Ovary (tissue), 9 donors: ENCODE data around the gene HEBP1. TPM values are rescaled to one million over a fixed set of nuclear protein-coding genes. Genes with fewer than 3 reads are reported as not detected.

ENCODE experiments used
- DNase-seq, 5 donors: peaks; one replicate each; pipeline ENCODE4 v3.0.0-alpha.2; 2019 to 2020
- H3K27ac ChIP-seq, 2 donors: fragments of 200-600 bp; one replicate each; pipeline versions ENCODE4 v1.5.1 to v1.8.0; 2019 to 2022
- H3K27me3 ChIP-seq: fragments of 200-600 bp; one replicate; pipeline ENCODE4 v1.8.0; 2022
- H3K36me3 ChIP-seq: fragments of 200-600 bp; sonication (generic); one replicate; pipeline ENCODE4 v1.5.1; 2019
- H3K4me1 ChIP-seq: one replicate; pipeline ENCODE4 v1.8.1; 2013; ENCODE audit warnings: mild to moderate bottlenecking, moderate library complexity; ENCODE audit not compliant: insufficient read depth
- H3K4me3 ChIP-seq: fragments of 200-600 bp; sonication (generic); one replicate; pipeline ENCODE4 v1.5.1; 2017
- H3K9me3 ChIP-seq, 2 donors: fragments of 200-600 bp in 1 of 2; sonication (generic) in 1 of 2; one replicate each; pipeline versions ENCODE4 v1.5.1 to v1.8.1; 2013 to 2019; ENCODE audit warnings: mild to moderate bottlenecking in 1 of 2, moderate library complexity in 1 of 2
- CTCF ChIP-seq, 3 donors: fragments of 450-650 bp in 2 of 3; fragments of 200-600 bp in 1 of 3; IDR thresholded peaks; one replicate each; pipeline versions ENCODE4 v1.5.1 to v1.8.0; 2016 to 2022; ENCODE audit warnings: antibody characterized with exemption in 3 of 3, mild to moderate bottlenecking in 1 of 3
- EP300 ChIP-seq: sonication (generic); formaldehyde crosslinking; IDR thresholded peaks from one replicate; pipeline ENCODE4 v1.6.1; 2017; ENCODE audit warnings: antibody characterized with exemption
- POLR2A ChIP-seq: fragments of 450-650 bp; IDR thresholded peaks from one replicate; pipeline ENCODE4 v1.6.1; 2017; ENCODE audit warnings: antibody characterized with exemption, mild to moderate bottlenecking, moderate library complexity
- WGBS, 3 donors: extraction: QIAGEN DNeasy Blood & Tissue Kit in 1 of 3; methylation state at CpG; one replicate each; pipeline versions ENCODE4 v1.1.5 to v1.1.7; 2013 to 2017; 5-methylcytosine and 5-hydroxymethylcytosine counted together
- intact Hi-C, 4 donors: fragments of 100-400 bp; cut with DNase I; formaldehyde crosslinking; loops; one replicate each; pipeline versions ENCODE4 v1.11.0 to v1.15.1; 2022 to 2023
- polyA plus RNA-seq, 2 donors: library from polyadenylated mRNA; stranded (reverse); fragments of 200-250 nt in 1 of 2; fragments of 350-450 nt in 1 of 2; fragmentation: Illumina TruSeq in 1 of 2; extraction: RNeasy Lipid Tissue Mini Kit (QIAGEN cat#74804) in 1 of 2; gene quantifications; one replicate each; pipeline ENCODE4 v1.2.3, GENCODE V29; 2013 to 2014
- total RNA-seq, 7 donors: library from RNA; depleted of rRNA in 2 of 7; stranded (reverse); fragments of >200 nt in 2 of 7; fragmentation: NEBNext Ultra II Directional in 3 of 7; extraction: Animal tissue kit (Norgen Biotek cat#: 25700) in 3 of 7; gene quantifications; one replicate each; pipeline versions ENCODE4 v1.1.0 to v1.2.4, GENCODE V29; 2016 to 2023
- donor health status: DM: no; HTN: no; CAD: no; lungs with moderate emphysema.
- donor health status: DM: no; HTN: no; CAD: no.
- donor health status: Bipolar disorder and iron deficiency.
- donor health status: DM: yes; HTN: yes; CAD: no.
- donor health status: DM: no; HTN: no; CAD: no.
- donor health status: DM: yes; HTN: yes; CAD: no.

The HEBP1 gene
- total and polyA plus RNA-seq, 9 donors, result 31.6 to 150 (median 85.4) TPM

GRCh38 chr12:12995088-12995487 is 5.0 kb downstream of the HEBP1 start:
- Histone ChIP-seq H3K27me3 (no peaks in the 10 kb centered on the region), H3K4me1 (peaks cover 10% of the 10 kb centered on the region), H3K36me3 (no peaks in the 10 kb centered on the region), H3K4me3 (no peak overlapping the region), H3K9me3 (no peaks in the 10 kb centered on the region), H3K27ac (no peak overlapping the region)
- WGBS, 3 donors, result 97 to 98% (median 98%) methylated on average over 3 of the region's 3 CpGs
- no peak for DNase-seq
- intact Hi-C loops, result loop anchor here in 1 of 4 donors (10.0 kb wide), 2 partner anchors 280 to 1780 kb away; partner anchors contain the start of gene CDKN1B
- no peak for TF ChIP-seq CTCF (IDR thresholded peaks at IDR 0.05)
- no peak for TF ChIP-seq POLR2A
- TF ChIP-seq EP300, result no peak

- TF ChIP-seq POLR2A, result no peak
- TF ChIP-seq CTCF (IDR thresholded peaks at IDR 0.05), result no peak
- TF ChIP-seq EP300, result no peak
- no peak for DNase-seq
- no peaks in the 10 kb centered on the region for H3K36me3 ChIP-seq
- peak overlapping the region; percentile 32 to 89 for H3K27ac ChIP-seq
- H3K27me3 ChIP-seq, result no peaks in the 10 kb centered on the region
- WGBS, 3 donors, result 88 to 92% (median 90%) methylated on average over 4 of the region's 4 CpGs
- no peaks in the 10 kb centered on the region for H3K9me3 ChIP-seq
- H3K4me1 ChIP-seq, result peaks cover 10% of the 10 kb centered on the region
- intact Hi-C loops, result loop anchor here in 1 of 4 donors (10.0 kb wide), 2 partner anchors 279 to 1781 kb away; partner anchors contain the start of gene CDKN1B
- no peak overlapping the region for H3K4me3 ChIP-seq
Measured at GRCh38 chr12:12993367-12993766, 6.7 kb downstream of the HEBP1 start.

- TF ChIP-seq POLR2A (peak; percentile 23), CTCF (IDR thresholded peaks at IDR 0.05) (no peak)
- intact Hi-C loops, result loop anchor here in 1 of 4 donors (10.0 kb wide), 2 partner anchors 278 to 1782 kb away; partner anchors contain the start of gene CDKN1B
- H3K4me3 ChIP-seq, result no peak overlapping the region
- peak; percentile 71 to 89 (median 78) for DNase-seq
- 18 to 28% (median 18%) methylated on average over 8 of the region's 8 CpGs for WGBS, 3 donors
- no peaks in the 10 kb centered on the region for H3K36me3 ChIP-seq
- H3K27me3 ChIP-seq, result no peaks in the 10 kb centered on the region
- H3K27ac ChIP-seq, result peak overlapping the region; percentile 32 to 89
- peaks cover 7% of the 10 kb centered on the region for H3K4me1 ChIP-seq
- H3K9me3 ChIP-seq, result no peaks in the 10 kb centered on the region
Measured at GRCh38 chr12:12992418-12993130, 7.5 kb downstream of the HEBP1 start.

DNA sequence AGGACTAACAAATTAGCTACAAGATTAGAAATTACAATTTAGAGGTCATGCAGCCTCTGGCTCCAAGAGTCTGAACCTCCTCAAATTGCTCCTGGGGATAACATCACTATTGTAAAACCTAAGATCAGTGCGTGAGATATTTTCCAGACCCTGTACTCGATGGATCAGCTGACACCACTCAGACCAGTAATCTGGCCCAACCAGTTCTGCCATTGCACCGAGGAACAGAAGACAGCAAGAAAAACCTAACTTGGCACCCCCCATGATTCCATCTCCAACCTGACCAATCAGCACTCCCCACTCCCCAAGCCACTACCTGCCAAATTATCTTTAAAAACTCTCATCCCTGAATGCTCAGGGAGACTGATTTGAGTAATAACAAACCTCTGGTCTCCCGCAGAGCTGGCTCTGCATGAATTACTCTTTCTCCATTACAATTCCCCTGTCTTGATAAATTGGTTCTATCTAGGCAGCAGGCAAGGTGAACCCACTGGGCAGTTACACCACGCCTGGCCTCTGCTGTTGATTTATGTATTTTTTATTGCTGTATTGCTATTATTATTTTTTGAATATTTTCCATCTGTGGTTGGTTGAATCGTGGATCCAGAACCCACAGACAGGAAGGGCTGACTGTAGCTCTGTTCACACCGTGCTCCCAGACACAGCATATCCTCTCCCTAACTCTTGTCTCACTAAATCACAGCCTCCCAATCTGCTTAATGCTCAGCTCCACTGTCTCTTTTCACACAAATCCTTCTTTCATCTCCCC is 9.2 kb downstream of the HEBP1 start:
- Histone ChIP-seq H3K4me1 (peaks cover 1% of the 10 kb centered on the region), H3K4me3 (no peak overlapping the region), H3K27me3 (no peaks in the 10 kb centered on the region), H3K27ac (peak overlapping the region in 1 of 2 donors; percentile 89), H3K36me3 (no peaks in the 10 kb centered on the region), H3K9me3 (no peaks in the 10 kb centered on the region)
- TF ChIP-seq CTCF (IDR thresholded peaks at IDR 0.05), result no peak
- no peak for TF ChIP-seq POLR2A
- TF ChIP-seq EP300, result no peak
- whole genome bisulfite sequencing, 3 donors, result 68 to 75% (median 71%) methylated on average over 7 of the region's 7 CpGs
- DNase-seq, result no peak
- intact Hi-C loops, result loop anchor here in 1 of 4 donors (10.0 kb wide), 2 partner anchors 276 to 1784 kb away; partner anchors contain the start of gene CDKN1B
